Bronchial epithelial cell (primary cell): ENCODE data around the gene OSBPL1A. TPM values are rescaled to one million over a fixed set of nuclear protein-coding genes. Genes with fewer than 3 reads are reported as not detected.

ENCODE experiments used
- DNase-seq: peaks from one replicate; pipeline ENCODE4 v3.0.0-alpha.2; 2010; ENCODE audit warnings: low read depth
- FAIRE-seq: peaks from 2 replicates; lab custom pipeline; 2011; peaks lifted over from hg19 to GRCh38; lab: Jason Lieb, UNC
- H3K27me3 ChIP-seq: 2 replicates; pipeline ENCODE4 v1.5.1; 2011; ENCODE audit warnings: low read length; ENCODE audit not compliant: control insufficient read depth, insufficient read depth
- H3K36me3 ChIP-seq: 2 replicates; pipeline ENCODE4 v1.5.1; 2011; ENCODE audit warnings: low read length; ENCODE audit not compliant: control insufficient read depth, insufficient read depth
- H3K4me3 ChIP-seq: 2 replicates; pipeline ENCODE4 v1.5.1; 2011; ENCODE audit warnings: mild to moderate bottlenecking, low read depth, low read length, control low read depth
- CTCF ChIP-seq: IDR thresholded peaks from 2 replicates; pipeline ENCODE4 v1.5.1; 2011; ENCODE audit warnings: mild to moderate bottlenecking, moderate library complexity, low read length, control low read depth, inconsistent platforms; ENCODE audit not compliant: insufficient read depth, severe bottlenecking
- total RNA-seq: library from RNA; depleted of rRNA; stranded (reverse); fragments of >200 nt; gene quantifications from 2 replicates; pipeline ENCODE4 v1.2.1, GENCODE V29; 2014

The OSBPL1A gene
- total RNA-seq, 1 donor from 2014 or later, result 22.6 TPM

- no peak for TF ChIP-seq CTCF
- FAIRE-seq, result no peak
- Histone ChIP-seq H3K4me3 (no peak overlapping the region), H3K36me3 (no peaks in the 10 kb centered on the region), H3K27me3 (no peaks in the 10 kb centered on the region)
- DNase-seq, result peak; percentile 27
Observed at GRCh38 chr18:24208270-24209035, 189.2 kb downstream of the OSBPL1A start.

- no peak for TF ChIP-seq CTCF
Observed at GRCh38 chr18:24204904-24205303, 192.7 kb downstream of the OSBPL1A start.

GRCh38 chr18:24201699-24202687, 195.6 kb downstream of the OSBPL1A start:
- FAIRE-seq, result no peak
- no peaks in the 10 kb centered on the region for H3K36me3 ChIP-seq
- H3K4me3 ChIP-seq, result no peak overlapping the region
- no peaks in the 10 kb centered on the region for H3K27me3 ChIP-seq
- DNase-seq, result no peak
- TF ChIP-seq CTCF, result no peak

More at GRCh38 chr18:24204904-24205303, 192.7 kb downstream of the OSBPL1A start:
- Histone ChIP-seq H3K4me3 (no peak overlapping the region), H3K27me3 (no peaks in the 10 kb centered on the region), H3K36me3 (no peaks in the 10 kb centered on the region)
- DNase-seq (no peak), FAIRE-seq (no peak)

- no peak for FAIRE-seq
- DNase-seq, result no peak
- no peak overlapping the region for H3K4me3 ChIP-seq
- no peaks in the 10 kb centered on the region for H3K27me3 ChIP-seq
- no peak for TF ChIP-seq CTCF
- H3K36me3 ChIP-seq, result no peaks in the 10 kb centered on the region
Observed at GRCh38 chr18:24200494-24201290, 196.9 kb downstream of the OSBPL1A start.

GRCh38 chr18:24199372-24199962, 198.2 kb downstream of the OSBPL1A start:
- DNase-seq (no peak), FAIRE-seq (peak; percentile 32)
- Histone ChIP-seq H3K4me3 (no peak overlapping the region), H3K36me3 (no peaks in the 10 kb centered on the region), H3K27me3 (no peaks in the 10 kb centered on the region)
- TF ChIP-seq CTCF, result no peak
